ENCODE data around the gene KCTD5.
"Not testable (repeated sequence)": the region's sequence is repeated elsewhere in the genome, so short reads cannot be mapped to it uniquely, and the experiment has no call there.

DNA sequence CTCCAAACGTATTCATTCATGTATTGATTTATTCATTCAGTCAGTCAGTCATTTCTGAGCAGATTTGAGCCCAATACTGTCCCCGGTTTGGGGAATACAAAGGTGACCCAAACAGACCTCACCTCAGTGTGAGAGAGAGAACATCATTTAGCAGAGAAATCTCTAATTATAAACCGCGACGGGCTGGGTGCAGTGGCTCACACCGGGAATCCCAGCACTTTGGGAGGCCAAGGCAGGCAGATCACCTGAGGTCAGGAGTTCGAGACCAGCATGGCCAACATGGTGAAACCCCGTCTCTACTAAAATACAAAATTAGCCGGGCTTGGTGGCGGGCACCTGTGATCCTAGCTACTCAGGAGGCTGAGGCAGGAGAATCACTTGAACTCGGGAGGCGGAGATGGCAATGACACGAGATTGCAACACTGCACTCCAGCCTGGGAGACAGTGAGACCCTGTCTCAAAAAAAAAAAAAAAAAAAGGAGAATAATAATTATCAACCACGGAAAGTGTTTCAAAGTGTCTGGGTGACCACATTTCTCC lies 39.4 kb downstream of the KCTD5 start:
- not testable (repeated sequence) for TF ChIP-seq TAF1 (IDR thresholded peaks at IDR 0.05; ENCODE audit: low read depth); POLR2AphosphoS5 (IDR thresholded peaks at IDR 0.05); SMC3 (conservative IDR thresholded peaks at IDR 0.05; ENCODE audit: poor library complexity); EZH2 (IDR thresholded peaks at IDR 0.05; ENCODE audit: borderline replicate concordance, insufficient read depth, low read length, poor library complexity, severe bottlenecking); RAD21 (conservative IDR thresholded peaks at IDR 0.05); MXI1 (conservative IDR thresholded peaks at IDR 0.05; ENCODE audit: poor library complexity, severe bottlenecking); EP300 (conservative IDR thresholded peaks at IDR 0.05; ENCODE audit: poor library complexity, severe bottlenecking)
- TF ChIP-seq, protein P1, sequence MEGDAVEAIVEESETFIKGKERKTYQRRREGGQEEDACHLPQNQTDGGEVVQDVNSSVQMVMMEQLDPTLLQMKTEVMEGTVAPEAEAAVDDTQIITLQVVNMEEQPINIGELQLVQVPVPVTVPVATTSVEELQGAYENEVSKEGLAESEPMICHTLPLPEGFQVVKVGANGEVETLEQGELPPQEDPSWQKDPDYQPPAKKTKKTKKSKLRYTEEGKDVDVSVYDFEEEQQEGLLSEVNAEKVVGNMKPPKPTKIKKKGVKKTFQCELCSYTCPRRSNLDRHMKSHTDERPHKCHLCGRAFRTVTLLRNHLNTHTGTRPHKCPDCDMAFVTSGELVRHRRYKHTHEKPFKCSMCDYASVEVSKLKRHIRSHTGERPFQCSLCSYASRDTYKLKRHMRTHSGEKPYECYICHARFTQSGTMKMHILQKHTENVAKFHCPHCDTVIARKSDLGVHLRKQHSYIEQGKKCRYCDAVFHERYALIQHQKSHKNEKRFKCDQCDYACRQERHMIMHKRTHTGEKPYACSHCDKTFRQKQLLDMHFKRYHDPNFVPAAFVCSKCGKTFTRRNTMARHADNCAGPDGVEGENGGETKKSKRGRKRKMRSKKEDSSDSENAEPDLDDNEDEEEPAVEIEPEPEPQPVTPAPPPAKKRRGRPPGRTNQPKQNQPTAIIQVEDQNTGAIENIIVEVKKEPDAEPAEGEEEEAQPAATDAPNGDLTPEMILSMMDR (IDR thresholded peaks at IDR 0.05; ENCODE audit: poor library complexity, severe bottlenecking), result not testable (repeated sequence)
- TF ChIP-seq, protein P2, sequence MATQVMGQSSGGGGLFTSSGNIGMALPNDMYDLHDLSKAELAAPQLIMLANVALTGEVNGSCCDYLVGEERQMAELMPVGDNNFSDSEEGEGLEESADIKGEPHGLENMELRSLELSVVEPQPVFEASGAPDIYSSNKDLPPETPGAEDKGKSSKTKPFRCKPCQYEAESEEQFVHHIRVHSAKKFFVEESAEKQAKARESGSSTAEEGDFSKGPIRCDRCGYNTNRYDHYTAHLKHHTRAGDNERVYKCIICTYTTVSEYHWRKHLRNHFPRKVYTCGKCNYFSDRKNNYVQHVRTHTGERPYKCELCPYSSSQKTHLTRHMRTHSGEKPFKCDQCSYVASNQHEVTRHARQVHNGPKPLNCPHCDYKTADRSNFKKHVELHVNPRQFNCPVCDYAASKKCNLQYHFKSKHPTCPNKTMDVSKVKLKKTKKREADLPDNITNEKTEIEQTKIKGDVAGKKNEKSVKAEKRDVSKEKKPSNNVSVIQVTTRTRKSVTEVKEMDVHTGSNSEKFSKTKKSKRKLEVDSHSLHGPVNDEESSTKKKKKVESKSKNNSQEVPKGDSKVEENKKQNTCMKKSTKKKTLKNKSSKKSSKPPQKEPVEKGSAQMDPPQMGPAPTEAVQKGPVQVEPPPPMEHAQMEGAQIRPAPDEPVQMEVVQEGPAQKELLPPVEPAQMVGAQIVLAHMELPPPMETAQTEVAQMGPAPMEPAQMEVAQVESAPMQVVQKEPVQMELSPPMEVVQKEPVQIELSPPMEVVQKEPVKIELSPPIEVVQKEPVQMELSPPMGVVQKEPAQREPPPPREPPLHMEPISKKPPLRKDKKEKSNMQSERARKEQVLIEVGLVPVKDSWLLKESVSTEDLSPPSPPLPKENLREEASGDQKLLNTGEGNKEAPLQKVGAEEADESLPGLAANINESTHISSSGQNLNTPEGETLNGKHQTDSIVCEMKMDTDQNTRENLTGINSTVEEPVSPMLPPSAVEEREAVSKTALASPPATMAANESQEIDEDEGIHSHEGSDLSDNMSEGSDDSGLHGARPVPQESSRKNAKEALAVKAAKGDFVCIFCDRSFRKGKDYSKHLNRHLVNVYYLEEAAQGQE (IDR thresholded peaks at IDR 0.05; ENCODE audit: borderline replicate concordance), result not testable (repeated sequence)

Data from neural cell (in vitro differentiated cells).